Measurements from ENCODE around the gene DYRK1A.
"Not testable (repeated sequence)": the region's sequence is repeated elsewhere in the genome, so short reads cannot be mapped to it uniquely, and the experiment has no call there.

Gene DYRK1A

GRCh38 chr21:37366482-37367316 lies at the start of gene DYRK1A:
Gene DYRK1A (plus strand): TSS chr21:37366773. CDS start chr21:37420375, 53,602 bp downstream.
- in situ Hi-C loops (cut with MboI; ENCODE audit: low sequenced_read_pairs): no loop called here

DNA sequence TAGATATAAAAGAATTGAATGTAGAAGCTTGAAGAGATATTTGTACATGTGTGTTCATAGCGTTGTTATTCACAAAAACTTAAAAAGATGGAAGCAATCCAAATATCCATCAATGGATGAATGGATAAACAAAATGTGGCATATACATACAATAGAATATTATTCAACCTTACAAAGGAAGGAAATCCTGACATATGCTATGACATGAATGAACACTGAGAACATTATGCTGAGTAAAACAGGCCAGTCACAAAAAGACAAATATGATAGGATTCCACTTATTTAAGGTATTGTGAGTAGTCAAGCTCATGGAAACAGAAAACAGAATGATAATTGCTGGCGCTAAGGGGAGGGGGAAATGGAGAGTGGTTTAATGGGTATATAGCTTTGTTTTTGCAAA lies 47.0 kb upstream of the DYRK1A start:
- in situ Hi-C loops (cut with MboI; ENCODE audit: low sequenced_read_pairs): no loop called here

- in situ Hi-C loops (cut with MboI; ENCODE audit: low sequenced_read_pairs): no loop called here
These were observed 44.5 kb upstream of the DYRK1A start for GRCh38 chr21:37322084-37322483.

DNA sequence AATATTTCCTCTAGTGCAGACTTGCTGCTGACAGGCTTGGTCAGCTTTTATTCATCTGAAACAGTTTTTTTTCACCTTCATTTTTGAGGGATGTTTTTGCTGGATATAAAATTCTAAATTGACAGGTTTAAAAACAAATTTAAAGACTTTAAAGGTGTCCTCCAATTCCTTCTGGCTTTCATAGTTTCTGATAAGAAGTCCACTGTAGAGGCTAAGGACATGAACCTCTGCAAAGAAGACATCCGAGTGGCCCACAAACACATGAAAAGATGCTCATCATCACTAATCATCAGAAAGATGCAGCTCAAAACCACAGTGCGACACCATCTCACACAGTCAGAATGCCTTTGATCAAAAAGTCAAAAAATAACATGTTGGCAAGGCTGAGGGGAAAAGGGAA lies 42.0 kb upstream of the DYRK1A start:
- in situ Hi-C loops (cut with MboI; ENCODE audit: low sequenced_read_pairs): no loop called here

DNA sequence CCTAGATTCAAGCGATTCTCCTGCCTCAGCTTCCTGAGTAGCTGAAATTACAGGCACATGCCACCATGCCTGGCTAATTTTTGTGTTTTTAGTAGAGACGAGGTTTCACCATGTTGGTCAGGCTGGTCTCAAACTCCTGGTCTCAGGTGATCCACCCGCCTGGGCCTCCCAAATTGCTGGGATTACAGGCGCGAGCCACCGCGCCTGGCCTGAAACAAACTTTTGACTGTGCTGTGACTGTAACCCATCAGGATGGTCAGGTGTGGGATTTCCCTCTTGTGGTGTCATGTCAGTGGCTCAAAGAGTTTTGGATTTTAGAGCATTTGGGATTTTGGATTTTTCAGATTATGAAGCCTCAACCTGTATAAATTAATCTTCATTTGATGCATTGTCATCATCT lies 38.4 kb upstream of the DYRK1A start:
- in situ Hi-C loops (cut with MboI; ENCODE audit: low sequenced_read_pairs): not testable (repeated sequence)

DNA sequence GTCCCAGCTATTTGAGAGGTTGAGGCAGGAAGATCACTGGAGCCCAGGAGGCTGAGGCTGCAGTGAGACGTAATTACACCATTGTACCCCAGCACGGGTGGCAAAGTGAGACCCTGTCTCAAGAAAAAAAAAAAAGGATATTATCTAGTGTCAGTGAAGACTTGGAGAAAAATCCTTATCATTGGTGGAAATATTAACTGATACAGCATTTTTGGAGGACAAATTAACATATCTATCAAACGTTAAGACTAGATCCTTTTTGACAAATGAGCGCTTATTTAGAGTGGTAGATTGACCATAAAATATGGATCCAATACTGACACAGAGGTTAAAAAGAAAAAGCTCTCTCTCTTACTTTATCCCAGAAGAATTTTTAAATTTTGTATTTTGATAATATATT lies 35.2 kb upstream of the DYRK1A start:
- in situ Hi-C loops (cut with MboI; ENCODE audit: low sequenced_read_pairs): no loop called here

GRCh38 chr21:37335053-37335452 lies 31.5 kb upstream of the DYRK1A start:
- in situ Hi-C loops (cut with MboI; ENCODE audit: low sequenced_read_pairs): no loop called here

DNA sequence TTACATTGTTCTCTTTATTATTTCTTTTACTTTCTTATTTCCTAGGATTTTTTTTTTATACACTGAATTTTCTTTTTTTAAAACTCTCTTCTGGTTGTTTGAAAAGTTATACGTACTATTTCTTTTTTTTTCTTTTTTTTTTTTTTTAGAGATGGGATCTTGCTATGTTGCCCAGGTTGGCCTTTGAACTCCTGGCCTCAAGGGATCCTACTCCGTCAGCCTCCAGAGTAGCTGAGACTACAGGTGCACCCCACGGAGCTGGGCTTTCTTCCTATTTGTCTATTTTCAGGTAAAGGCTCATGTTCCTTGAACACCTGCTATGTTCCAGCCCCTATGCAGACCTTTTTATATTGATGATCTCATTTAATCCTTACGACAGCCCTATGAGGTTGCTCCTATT lies 29.4 kb upstream of the DYRK1A start:
- in situ Hi-C loops (cut with MboI; ENCODE audit: low sequenced_read_pairs): no loop called here

- in situ Hi-C loops (cut with MboI; ENCODE audit: low sequenced_read_pairs): no loop called here
These were observed 28.7 kb upstream of the DYRK1A start for GRCh38 chr21:37337831-37338230.

GRCh38 chr21:37338671-37339551 lies 27.7 kb upstream of the DYRK1A start:
- in situ Hi-C loops (cut with MboI; ENCODE audit: low sequenced_read_pairs): no loop called here

GRCh38 chr21:37339552-37339939 lies 27.0 kb upstream of the DYRK1A start:
- in situ Hi-C loops (cut with MboI; ENCODE audit: low sequenced_read_pairs): no loop called here

- in situ Hi-C loops (cut with MboI; ENCODE audit: low sequenced_read_pairs): no loop called here
These were observed 25.2 kb upstream of the DYRK1A start for GRCh38 chr21:37341254-37341960.

DNA sequence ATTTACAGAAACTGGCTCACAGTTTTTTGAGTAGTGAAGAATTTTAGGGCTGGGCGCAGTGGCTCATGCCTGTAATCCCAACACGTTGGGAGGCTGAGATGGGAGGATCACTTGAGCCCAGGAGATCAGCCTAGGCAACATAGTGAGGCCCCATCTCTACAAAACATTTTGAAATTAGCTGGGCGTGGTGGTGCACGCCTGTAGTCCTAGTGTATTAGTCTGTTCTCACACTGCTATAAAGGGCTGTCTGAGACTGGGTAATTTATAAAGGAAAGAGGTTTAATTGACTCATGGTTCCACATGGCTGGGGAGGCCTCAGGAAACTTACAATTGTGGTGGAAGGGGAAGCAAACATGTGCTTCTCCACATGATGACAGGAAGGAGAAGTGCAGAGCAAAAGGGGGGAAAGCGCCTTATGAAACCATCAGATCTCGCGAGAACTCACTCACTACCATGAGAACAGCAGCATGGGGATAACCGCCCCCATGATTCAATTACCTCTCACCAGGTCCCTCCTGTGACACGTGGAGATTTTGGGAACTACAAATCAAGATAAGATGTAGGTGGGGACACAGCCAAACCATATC lies 24.4 kb upstream of the DYRK1A start:
- in situ Hi-C loops (cut with MboI; ENCODE audit: low sequenced_read_pairs): no loop called here

- in situ Hi-C loops (cut with MboI; ENCODE audit: low sequenced_read_pairs): no loop called here
These were observed 19.6 kb upstream of the DYRK1A start for GRCh38 chr21:37346841-37347430.

DNA sequence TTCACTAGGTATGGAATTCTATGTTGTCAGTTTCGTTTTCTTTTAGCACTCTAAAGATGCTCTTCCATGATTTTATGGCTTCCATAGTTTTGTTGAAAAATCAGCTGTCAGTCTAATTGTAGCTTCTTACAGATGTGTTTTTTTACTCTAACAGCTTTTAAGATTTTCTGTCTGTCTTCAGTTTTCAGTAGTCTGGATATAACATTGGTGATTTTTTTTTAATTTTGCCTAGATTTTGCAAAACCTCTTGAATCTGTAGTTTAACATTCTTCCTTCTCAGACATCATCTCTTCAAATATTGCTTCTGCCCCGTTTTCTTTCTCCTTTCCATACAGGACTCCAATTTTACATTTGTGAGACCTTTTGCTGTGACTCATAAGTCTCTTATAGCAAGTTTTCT lies 17.9 kb upstream of the DYRK1A start:
- in situ Hi-C loops (cut with MboI; ENCODE audit: low sequenced_read_pairs): no loop called here

DNA sequence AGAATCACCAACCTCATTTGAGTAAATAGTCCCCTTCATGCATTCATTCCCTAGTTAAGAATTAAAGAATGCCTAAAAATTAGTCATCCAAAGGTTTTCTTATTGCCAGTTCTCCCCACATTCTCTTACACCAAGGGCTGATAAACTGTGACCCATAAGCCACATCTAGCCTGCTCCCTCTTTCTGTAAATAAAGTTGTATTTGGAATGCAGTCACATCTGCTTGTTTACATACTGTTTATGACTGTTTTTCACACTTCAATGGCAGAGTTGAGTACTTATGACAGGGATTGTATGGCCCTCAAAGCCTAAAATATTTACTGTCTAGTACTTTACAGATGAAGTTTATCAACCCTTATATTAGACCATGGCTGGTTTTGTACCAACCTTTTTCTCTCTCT lies 16.1 kb upstream of the DYRK1A start:
- in situ Hi-C loops (cut with MboI; ENCODE audit: low sequenced_read_pairs): no loop called here

DNA sequence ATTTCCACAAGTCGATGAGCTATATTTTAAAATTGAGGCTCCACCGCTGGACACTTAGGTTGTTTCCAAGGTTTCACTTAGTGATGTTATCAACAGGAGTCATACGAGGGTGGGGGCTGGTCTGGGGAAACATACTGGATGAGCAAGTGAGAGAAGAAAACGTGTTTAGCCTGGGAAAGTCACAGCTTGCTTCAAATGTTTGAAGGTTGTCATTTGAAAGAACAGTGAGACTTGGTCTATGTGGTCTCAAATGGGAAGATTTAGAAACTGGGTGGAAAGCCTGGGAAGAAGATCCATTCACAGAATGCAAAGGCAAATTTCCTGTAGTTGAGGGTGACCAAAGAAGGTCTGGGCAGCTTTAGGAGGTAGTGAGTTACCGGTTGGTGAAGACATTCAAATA lies 9.9 kb upstream of the DYRK1A start:
- in situ Hi-C loops (cut with MboI; ENCODE audit: low sequenced_read_pairs): no loop called here

- in situ Hi-C loops (cut with MboI; ENCODE audit: low sequenced_read_pairs): no loop called here
These were observed 8.9 kb upstream of the DYRK1A start for GRCh38 chr21:37357691-37358090.

DNA sequence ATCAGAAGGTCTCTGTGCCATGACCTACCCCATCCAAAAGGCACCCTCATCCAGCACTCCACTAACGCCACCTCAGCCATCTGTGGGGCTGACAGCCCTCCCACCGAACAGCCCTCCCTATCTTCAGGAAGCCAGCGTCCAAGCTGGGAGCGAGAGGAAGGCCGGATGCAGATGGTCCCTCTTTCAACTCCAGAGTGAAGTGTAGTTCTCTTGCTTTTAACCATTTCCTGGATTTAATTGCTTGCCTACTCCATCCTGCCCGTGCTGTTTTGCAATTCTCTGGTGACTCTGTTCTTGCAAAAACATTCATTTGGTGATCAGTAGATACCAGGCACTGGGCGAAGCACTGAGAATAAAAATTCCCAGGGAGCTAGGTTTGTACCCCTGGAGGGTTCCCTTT lies 8.2 kb upstream of the DYRK1A start:
- in situ Hi-C loops (cut with MboI; ENCODE audit: low sequenced_read_pairs): no loop called here

DNA sequence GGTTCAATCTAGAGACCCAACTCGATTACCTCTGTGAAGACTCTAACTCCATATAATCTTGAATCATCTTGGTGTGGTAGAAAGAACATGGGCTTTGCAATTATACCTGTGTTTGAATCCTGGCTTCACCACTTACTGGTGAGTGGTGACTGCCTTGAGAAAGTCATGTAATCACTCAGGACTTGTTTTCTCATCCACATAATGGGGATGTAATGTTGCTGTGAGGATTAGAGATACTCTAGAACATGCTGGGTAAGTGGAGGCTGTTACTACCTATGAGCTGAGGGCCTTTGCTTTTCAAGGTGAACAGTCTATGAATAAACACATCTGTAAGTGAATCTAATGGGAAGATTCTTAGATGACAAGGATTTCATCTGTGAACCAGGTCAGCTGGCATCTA lies 2.6 kb upstream of the DYRK1A start:
- in situ Hi-C loops (cut with MboI; ENCODE audit: low sequenced_read_pairs): no loop called here

DNA sequence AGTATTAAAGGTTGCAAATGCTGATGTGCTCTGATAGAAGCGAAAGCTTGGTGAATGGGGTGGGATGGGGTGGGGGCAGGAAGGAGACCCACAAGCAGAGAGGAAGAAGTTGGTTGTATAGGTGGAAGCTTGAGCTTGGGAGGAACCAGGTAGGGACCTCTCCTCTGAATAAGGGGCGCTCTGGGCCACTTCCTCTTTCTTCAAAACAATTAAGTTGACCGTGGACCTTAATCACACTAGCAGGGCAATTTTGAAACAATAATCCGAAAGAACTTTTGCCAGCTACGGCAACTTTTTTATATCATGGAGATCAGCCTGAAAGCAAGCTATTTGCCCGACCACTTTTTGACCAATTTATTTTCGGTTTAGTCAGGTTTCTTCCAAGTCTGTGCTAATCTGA lies 1.9 kb upstream of the DYRK1A start:
- in situ Hi-C loops (cut with MboI; ENCODE audit: low sequenced_read_pairs): no loop called here

Data from HL-60/S4 treated with phorbol 12-myristate 13-acetate at 8.2 ng/mL for 4 days and 3 days (cell line).